Gastroesophageal sphincter (tissue), 4 donors: ENCODE data around the gene NHEJ1. TPM values are rescaled to one million over a fixed set of nuclear protein-coding genes. Genes with fewer than 3 reads are reported as not detected.

ENCODE experiments used
- ATAC-seq: fragments of 150-250 bp; one replicate; pipeline ENCODE4 v1.9.1; 2016; ENCODE audit warnings: mild to moderate bottlenecking, moderate library complexity
- H3K27ac ChIP-seq, 4 donors: fragments of 200-600 bp; sonication (generic) in 3 of 4; 1 replicate in 3 of 4; 2 replicates in 1 of 4; pipeline ENCODE4 v1.5.1; 2016 to 2019
- H3K27me3 ChIP-seq: fragments of 200-600 bp; sonication (generic); one replicate; pipeline ENCODE4 v1.5.1; 2019
- H3K36me3 ChIP-seq, 2 donors: fragments of 200-600 bp; sonication (generic); one replicate each; pipeline ENCODE4 v1.5.1; 2019; ENCODE audit warnings: control low read depth in 1 of 2
- H3K4me1 ChIP-seq, 3 donors: fragments of 200-600 bp; sonication (generic); 1 replicate in 2 of 3; 2 replicates in 1 of 3; pipeline ENCODE4 v1.5.1; 2016 to 2019; ENCODE audit warnings: control low read depth in 2 of 3
- H3K4me3 ChIP-seq, 2 donors: fragments of 200-600 bp; sonication (generic); one replicate each; pipeline ENCODE4 v1.5.1; 2019; ENCODE audit warnings: mild to moderate bottlenecking in 1 of 2, moderate library complexity in 1 of 2
- H3K9me3 ChIP-seq, 3 donors: fragments of 200-600 bp; sonication (generic); one replicate each; pipeline ENCODE4 v1.5.1; 2017 to 2019; ENCODE audit warnings: control low read depth in 2 of 3
- CTCF ChIP-seq, 4 experiments: fragments of 200-600 bp in 2 of 4; fragments of 450-650 bp in 2 of 4; sonication (generic) in 1 of 4; IDR thresholded peaks; one replicate each; pipeline ENCODE4 v1.5.1; 2017 to 2019; ENCODE audit warnings: antibody characterized with exemption in 4 of 4, mild to moderate bottlenecking in 2 of 4, moderate library complexity in 2 of 4
- EP300 ChIP-seq: sonication (generic); formaldehyde crosslinking; IDR thresholded peaks from one replicate; pipeline ENCODE4 v1.6.1; 2017; ENCODE audit warnings: antibody characterized with exemption, mild to moderate bottlenecking
- POLR2A ChIP-seq, 2 donors: fragments of 450-650 bp; IDR thresholded peaks; one replicate each; pipeline ENCODE4 v1.6.1; 2017; ENCODE audit warnings: antibody characterized with exemption in 2 of 2, mild to moderate bottlenecking in 2 of 2, moderate library complexity in 1 of 2
- POLR2AphosphoS5 ChIP-seq: sonication (generic); formaldehyde crosslinking; IDR thresholded peaks from one replicate; pipeline ENCODE4 v1.6.1; 2017; ENCODE audit warnings: antibody characterized with exemption
- WGBS, 2 donors: methylation state at CpG; one replicate each; pipeline ENCODE4 v1.1.5; 2018; ENCODE audit warnings: low coverage in 1 of 2; 5-methylcytosine and 5-hydroxymethylcytosine counted together
- total RNA-seq, 4 donors: library from RNA; depleted of rRNA; stranded (reverse); fragments of >200 nt; gene quantifications; one replicate each; pipeline ENCODE4 v1.1.0, GENCODE V29; 2016

The NHEJ1 gene
- total RNA-seq, 4 donors from 2014 or later: 12.8 to 25.5 (median 17.4) TPM

GRCh38 chr2:219181531-219181930 is 20.9 kb upstream of the NHEJ1 start:
- Histone ChIP-seq H3K36me3 (peaks cover 0 to 67% of the 10 kb centered on the region in 2 donors), H3K27ac (no peak overlapping the region), H3K27me3 (no peaks in the 10 kb centered on the region), H3K9me3 (no peaks in the 10 kb centered on the region), H3K4me3 (no peak overlapping the region), H3K4me1 (peaks cover 0 to 31% (median 15%) of the 10 kb centered on the region in 3 donors)
- TF ChIP-seq POLR2A (IDR thresholded peaks at IDR 0.05): no peak
- TF ChIP-seq EP300: no peak
- TF ChIP-seq POLR2AphosphoS5: no peak
- TF ChIP-seq CTCF (IDR thresholded peaks at IDR 0.05): no peak
- WGBS, 2 donors: 93% methylated on average over 5 of the region's 6 CpGs; no CpG with 5 or more reads in 1 of the 2 donors
- ATAC-seq: no peak

GRCh38 chr2:219180961-219181360 is 20.3 kb upstream of the NHEJ1 start:
- Histone ChIP-seq H3K4me1 (peaks cover 0 to 35% (median 15%) of the 10 kb centered on the region in 3 donors), H3K36me3 (peaks cover 0 to 64% of the 10 kb centered on the region in 2 donors), H3K4me3 (no peak overlapping the region), H3K27me3 (no peaks in the 10 kb centered on the region), H3K9me3 (no peaks in the 10 kb centered on the region), H3K27ac (no peak overlapping the region)
- WGBS, 2 donors: 100% methylated on average over 1 of the region's 5 CpGs
- no peak for ATAC-seq
- no peak for TF ChIP-seq CTCF (IDR thresholded peaks at IDR 0.05)
- TF ChIP-seq EP300: no peak
- no peak for TF ChIP-seq POLR2A (IDR thresholded peaks at IDR 0.05)
- TF ChIP-seq POLR2AphosphoS5: no peak

- Histone ChIP-seq H3K4me1 (peaks cover 0 to 46% (median 25%) of the 10 kb centered on the region in 3 donors), H3K27ac (no peak overlapping the region), H3K9me3 (no peaks in the 10 kb centered on the region), H3K27me3 (no peaks in the 10 kb centered on the region), H3K4me3 (peak overlapping the region in 1 of 2 donors; percentile 99), H3K36me3 (peaks cover 0 to 56% of the 10 kb centered on the region in 2 donors)
- TF ChIP-seq EP300: no peak
- no peak for TF ChIP-seq POLR2A (IDR thresholded peaks at IDR 0.05)
- 97 to 100% methylated on average over 2 to 5 of the region's 9 CpGs for WGBS, 2 donors
- no peak for ATAC-seq
Measured at GRCh38 chr2:219179601-219180465, 19.2 kb upstream of the NHEJ1 start.

- Histone ChIP-seq H3K9me3 (no peaks in the 10 kb centered on the region), H3K27ac (peak overlapping the region; percentile 95 to 99 (median 96)), H3K36me3 (peaks cover 0 to 58% of the 10 kb centered on the region in 2 donors), H3K4me3 (peak overlapping the region; percentile 82 to 99), H3K27me3 (no peaks in the 10 kb centered on the region), H3K4me1 (peaks cover 0 to 52% (median 26%) of the 10 kb centered on the region in 3 donors)
- 3% methylated on average over 8 to 13 of the region's 45 CpGs for WGBS, 2 donors
- TF ChIP-seq CTCF (IDR thresholded peaks at IDR 0.05): peak in 1 of 4 experiments; percentile 8
- TF ChIP-seq POLR2AphosphoS5: no peak
- ATAC-seq: no peak
Measured at GRCh38 chr2:219178377-219179175, 18.0 kb upstream of the NHEJ1 start.
